OCI-LY7 (cell line): ENCODE measurements around the gene MARS1.

Experiments
- CTCF ChIP-seq: fragments of 200-600 bp; sonication (generic); conservative IDR thresholded peaks from 2 replicates; pipeline ENCODE4 v1.5.1; 2014; ENCODE audit warnings: mild to moderate bottlenecking, antibody characterized with exemption, low read length, moderate library complexity, mixed read lengths
- EZH2phosphoT487 ChIP-seq: fragments of 200-600 bp; sonication (generic); IDR thresholded peaks from 2 replicates; pipeline ENCODE4 v1.6.1; 2018; ENCODE audit warnings: low read depth, borderline replicate concordance, mild to moderate bottlenecking, mixed run types, antibody characterized with exemption, low read length, moderate library complexity, mixed read lengths

GRCh38 chr12:57539134-57539768 is 51.4 kb downstream of the MARS1 start:
- TF ChIP-seq CTCF = no peak
- no peak for TF ChIP-seq EZH2phosphoT487
